DOHH2 (cell line): ENCODE data around the gene SLC22A1.
A peak's percentile ranks its signal among the peaks of the same experiment; 100 is the strongest.

ENCODE experiments used
- H3F3A ChIP-seq: fragments of 200-600 bp; sonication (generic), shearing (Covaris generic); 2 replicates; pipeline ENCODE4 v1.6.0; 2016; ENCODE audit warnings: antibody characterized with exemption, mild to moderate bottlenecking; ENCODE audit not compliant: control insufficient read depth, insufficient read depth
- H3K27ac ChIP-seq: fragments of 200-600 bp; sonication (generic); 2 replicates; pipeline ENCODE4 v1.5.1; 2014; ENCODE audit warnings: low read depth, mild to moderate bottlenecking, low read length, moderate library complexity
- H3K27me3 ChIP-seq: fragments of 200-600 bp; sonication (generic); 2 replicates; pipeline ENCODE4 v1.6.1; 2014; ENCODE audit warnings: mild to moderate bottlenecking, low read length, mixed read lengths; ENCODE audit not compliant: control insufficient read depth
- H3K36me3 ChIP-seq: fragments of 200-600 bp; sonication (generic); 2 replicates; pipeline ENCODE4 v1.6.1; 2014; ENCODE audit warnings: mild to moderate bottlenecking, low read length, moderate library complexity, mixed read lengths; ENCODE audit not compliant: control insufficient read depth
- H3K4me1 ChIP-seq: fragments of 200-600 bp; sonication (generic); 2 replicates; pipeline ENCODE4 v1.6.1; 2014; ENCODE audit warnings: mild to moderate bottlenecking, low read length, mixed read lengths; ENCODE audit not compliant: control insufficient read depth
- H3K4me2 ChIP-seq: fragments of 200-600 bp; sonication (generic); 2 replicates; pipeline ENCODE4 v1.6.0; 2014; ENCODE audit warnings: mild to moderate bottlenecking, low read length, moderate library complexity
- H3K4me3 ChIP-seq: fragments of 200-600 bp; sonication (generic); 2 replicates; pipeline ENCODE4 v1.5.1; 2014; ENCODE audit warnings: mild to moderate bottlenecking, low read length, mixed read lengths
- H3K79me2 ChIP-seq: fragments of 200-600 bp; sonication (generic); 2 replicates; pipeline ENCODE4 v1.6.1; 2014; ENCODE audit warnings: mild to moderate bottlenecking, low read length, mixed read lengths; ENCODE audit not compliant: control insufficient read depth
- H3K9me2 ChIP-seq: fragments of 200-600 bp; sonication (generic); replicated peaks from 2 replicates; pipeline ENCODE4 v1.6.1; 2014; ENCODE audit warnings: mild to moderate bottlenecking, low read length, mixed read lengths; ENCODE audit not compliant: control insufficient read depth
- H3K9me3 ChIP-seq: fragments of 200-600 bp; sonication (generic); 2 replicates; pipeline ENCODE4 v1.6.1; 2014; ENCODE audit warnings: antibody characterized with exemption, low read length, mixed read lengths; ENCODE audit not compliant: control insufficient read depth, insufficient read depth
- H4K20me1 ChIP-seq: fragments of 200-600 bp; sonication (generic); 2 replicates; pipeline ENCODE4 v1.6.0; 2014; ENCODE audit warnings: low read depth, mild to moderate bottlenecking, antibody characterized with exemption, low read length, moderate library complexity; ENCODE audit not compliant: control insufficient read depth, insufficient read depth
- CTCF ChIP-seq: fragments of 200-600 bp; sonication (generic); IDR thresholded peaks from one replicate; pipeline ENCODE4 v1.5.1; 2014; ENCODE audit warnings: antibody characterized with exemption, mild to moderate bottlenecking, low read depth, low read length; ENCODE audit not compliant: poor library complexity, severe bottlenecking
- EZH2phosphoT487 ChIP-seq: fragments of 200-600 bp; sonication (generic); IDR thresholded peaks from 2 replicates; pipeline ENCODE4 v1.6.1; 2017; ENCODE audit warnings: borderline replicate concordance, mild to moderate bottlenecking, antibody characterized with exemption, low read length, moderate library complexity, mixed read lengths

The SLC22A1 gene

GRCh38 chr6:160101277-160102205 is 20.1 kb upstream of the SLC22A1 start:
- H3K36me3 ChIP-seq: peaks cover 24% of the 10 kb centered on the region
- H3K27me3 ChIP-seq: no peaks in the 10 kb centered on the region
- H3K4me2 ChIP-seq: no peak overlapping the region
- H3K27ac ChIP-seq: no peak overlapping the region
- H3K9me3 ChIP-seq: no peaks in the 10 kb centered on the region
- H3F3A ChIP-seq: no peaks in the 10 kb centered on the region
- H3K79me2 ChIP-seq: no peaks in the 10 kb centered on the region
- H3K4me3 ChIP-seq: no peak overlapping the region
- no peaks in the 10 kb centered on the region for H4K20me1 ChIP-seq
- H3K4me1 ChIP-seq: no peaks in the 10 kb centered on the region
- H3K9me2 ChIP-seq: no peaks in the 10 kb centered on the region
- TF ChIP-seq EZH2phosphoT487: no peak
- TF ChIP-seq CTCF: no peak

GRCh38 chr6:160102399-160102798 is 19.2 kb upstream of the SLC22A1 start:
- Histone ChIP-seq H3K4me2 (no peak overlapping the region), H3K4me3 (no peak overlapping the region), H3K4me1 (no peaks in the 10 kb centered on the region), H3K9me2 (no peaks in the 10 kb centered on the region), H3K36me3 (peaks cover 22% of the 10 kb centered on the region), H3K79me2 (no peaks in the 10 kb centered on the region), H3K27me3 (no peaks in the 10 kb centered on the region), H4K20me1 (no peaks in the 10 kb centered on the region), H3F3A (no peaks in the 10 kb centered on the region), H3K9me3 (no peaks in the 10 kb centered on the region), H3K27ac (no peak overlapping the region)
- TF ChIP-seq CTCF (no peak), EZH2phosphoT487 (no peak)

- H3K9me3 ChIP-seq: no peaks in the 10 kb centered on the region
- H3F3A ChIP-seq: no peaks in the 10 kb centered on the region
- H3K4me2 ChIP-seq: no peak overlapping the region
- H3K27ac ChIP-seq: no peak overlapping the region
- no peaks in the 10 kb centered on the region for H4K20me1 ChIP-seq
- no peaks in the 10 kb centered on the region for H3K9me2 ChIP-seq
- no peaks in the 10 kb centered on the region for H3K4me1 ChIP-seq
- H3K36me3 ChIP-seq: peaks cover 15% of the 10 kb centered on the region
- TF ChIP-seq EZH2phosphoT487 (no peak), CTCF (peak; percentile 51)
- no peaks in the 10 kb centered on the region for H3K27me3 ChIP-seq
- no peak overlapping the region for H3K4me3 ChIP-seq
- H3K79me2 ChIP-seq: no peaks in the 10 kb centered on the region
These were observed 18.4 kb upstream of the SLC22A1 start for GRCh38 chr6:160102956-160103824.
